ENCODE data around the gene CALR.

DNA sequence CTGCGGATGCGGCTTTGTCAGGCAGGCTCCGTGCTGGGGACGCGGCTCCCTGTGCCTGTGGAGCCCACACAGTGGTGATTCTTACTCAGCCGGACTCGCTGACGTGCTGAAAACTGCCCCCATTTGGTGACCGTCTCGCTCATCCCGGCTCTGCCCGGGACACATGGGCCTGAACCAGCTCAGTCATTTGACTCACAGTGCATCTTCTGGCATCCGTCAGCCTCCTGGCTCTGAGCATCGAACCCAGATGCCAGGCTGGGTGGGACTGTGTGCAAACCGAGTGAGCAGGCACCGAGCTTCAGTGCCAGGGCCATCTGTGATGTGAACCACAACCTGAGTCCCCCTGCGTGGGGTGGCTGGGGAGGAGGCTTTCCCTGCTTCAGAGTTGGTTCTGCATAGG, 41.9 kb upstream of the CALR start:
- TF ChIP-seq, protein P1, sequence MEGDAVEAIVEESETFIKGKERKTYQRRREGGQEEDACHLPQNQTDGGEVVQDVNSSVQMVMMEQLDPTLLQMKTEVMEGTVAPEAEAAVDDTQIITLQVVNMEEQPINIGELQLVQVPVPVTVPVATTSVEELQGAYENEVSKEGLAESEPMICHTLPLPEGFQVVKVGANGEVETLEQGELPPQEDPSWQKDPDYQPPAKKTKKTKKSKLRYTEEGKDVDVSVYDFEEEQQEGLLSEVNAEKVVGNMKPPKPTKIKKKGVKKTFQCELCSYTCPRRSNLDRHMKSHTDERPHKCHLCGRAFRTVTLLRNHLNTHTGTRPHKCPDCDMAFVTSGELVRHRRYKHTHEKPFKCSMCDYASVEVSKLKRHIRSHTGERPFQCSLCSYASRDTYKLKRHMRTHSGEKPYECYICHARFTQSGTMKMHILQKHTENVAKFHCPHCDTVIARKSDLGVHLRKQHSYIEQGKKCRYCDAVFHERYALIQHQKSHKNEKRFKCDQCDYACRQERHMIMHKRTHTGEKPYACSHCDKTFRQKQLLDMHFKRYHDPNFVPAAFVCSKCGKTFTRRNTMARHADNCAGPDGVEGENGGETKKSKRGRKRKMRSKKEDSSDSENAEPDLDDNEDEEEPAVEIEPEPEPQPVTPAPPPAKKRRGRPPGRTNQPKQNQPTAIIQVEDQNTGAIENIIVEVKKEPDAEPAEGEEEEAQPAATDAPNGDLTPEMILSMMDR (IDR thresholded peaks at IDR 0.05): no peak
- no peak for TF ChIP-seq POLR2A (IDR thresholded peaks at IDR 0.05)
